Stimulated activated memory B cell treated with anti-CD40 and anti-IgM and Interleukin-4, amounts not matched to agents 10 μg/mL and 1 μg/mL and 100 μg/mL, for 72 hours (primary cell): ENCODE measurements around the gene KRTAP10-3.
A peak's percentile ranks its signal among the peaks of the same experiment; 100 is the strongest.
"Not testable (repeated sequence)": the region's sequence is repeated elsewhere in the genome, so short reads cannot be mapped to it uniquely, and the experiment has no call there.

Source experiments
- ATAC-seq: fragments of 150-1000 bp; cut with Tn5 transposase; 2 replicates; pipeline ENCODE4 v1.10.0; 2021
- H3K27ac Mint-ChIP-seq: one replicate; pipeline ENCODE4 v1.8.0; 2022; ENCODE audit warnings: mild to moderate bottlenecking, mixed read lengths
- H3K27me3 Mint-ChIP-seq: one replicate; pipeline ENCODE4 v1.8.0; 2022; ENCODE audit warnings: mixed read lengths
- H3K36me3 Mint-ChIP-seq: one replicate; pipeline ENCODE4 v1.8.0; 2022; ENCODE audit warnings: mixed read lengths
- H3K4me1 Mint-ChIP-seq: one replicate; pipeline ENCODE4 v1.8.0; 2022; ENCODE audit warnings: mixed read lengths
- H3K4me3 Mint-ChIP-seq: one replicate; pipeline ENCODE4 v1.8.0; 2022; ENCODE audit warnings: mild to moderate bottlenecking, moderate library complexity, mixed read lengths
- H3K9me3 Mint-ChIP-seq: one replicate; pipeline ENCODE4 v1.8.0; 2022; ENCODE audit warnings: mixed read lengths

The KRTAP10-3 gene

GRCh38 chr21:44593598-44594405 is 35.2 kb upstream of the KRTAP10-3 start:
- H3K4me3 Mint-ChIP-seq = no peak overlapping the region
- ATAC-seq = no peak
- H3K27ac Mint-ChIP-seq = no peak overlapping the region

DNA sequence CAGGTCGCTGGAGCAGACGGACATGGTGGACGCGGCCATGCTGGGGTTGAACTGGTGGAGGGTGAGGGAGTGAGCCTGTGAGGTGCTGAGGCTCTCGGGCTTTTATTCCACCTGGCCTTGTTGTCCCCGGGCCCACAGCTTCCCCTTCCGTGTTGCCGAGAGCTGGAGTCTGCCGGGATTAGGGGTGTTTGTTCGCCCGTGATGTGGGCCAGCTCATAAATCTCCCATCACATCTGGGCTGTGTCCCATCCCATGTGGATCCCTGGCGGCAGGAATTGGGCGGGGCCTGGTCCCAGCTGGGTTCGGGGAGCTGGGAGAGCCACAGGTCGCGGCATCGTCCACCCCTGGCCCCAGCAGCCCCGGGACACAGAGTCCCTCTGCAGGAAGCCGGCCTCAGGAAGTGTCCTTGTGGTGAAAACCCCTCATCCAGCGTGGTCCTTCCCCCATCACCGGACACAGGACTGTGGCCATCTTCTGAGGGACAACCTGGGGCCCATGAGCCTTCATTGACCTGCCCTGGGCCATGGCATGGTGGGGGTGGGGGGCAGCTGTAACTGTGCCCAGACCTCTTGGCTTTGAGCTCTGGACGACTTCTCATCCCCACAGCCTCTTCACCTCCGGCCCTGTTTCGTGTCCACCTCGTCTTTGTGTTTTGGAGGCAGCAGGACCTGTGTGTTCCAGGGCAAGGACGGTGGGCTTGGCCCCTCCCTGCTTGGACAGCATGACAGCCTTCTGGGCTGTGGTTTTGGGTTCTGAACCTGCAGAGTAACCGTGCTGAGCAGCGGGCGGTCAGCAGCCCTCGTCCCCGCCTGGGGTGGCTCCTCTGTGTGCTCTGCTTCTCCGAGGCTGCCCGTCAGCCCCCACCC is 34.1 kb upstream of the KRTAP10-3 start, which contains the start of gene KRTAP10-6:
Gene KRTAP10-6, minus strand, starts transcription at position 60 of the 866 bp plus-strand sequence. Its CDS starts 21 bp downstream, at position 39.
- peaks cover 37% of the 10 kb centered on the region for H3K27me3 Mint-ChIP-seq
- H3K4me1 Mint-ChIP-seq = no peaks in the 10 kb centered on the region
- no peak within 1 kb of the TSS for H3K4me3 Mint-ChIP-seq
- no peak for ATAC-seq
- no peaks in the 10 kb centered on the region for H3K36me3 Mint-ChIP-seq
- no peaks in the 10 kb centered on the region for H3K9me3 Mint-ChIP-seq
- H3K27ac Mint-ChIP-seq = no peak within 1 kb of the TSS

More at GRCh38 chr21:44593598-44594405, 35.2 kb upstream of the KRTAP10-3 start:
- H3K9me3 Mint-ChIP-seq = peaks cover 6% of the 10 kb centered on the region
- no peaks in the 10 kb centered on the region for H3K4me1 Mint-ChIP-seq
- H3K36me3 Mint-ChIP-seq = peaks cover 2% of the 10 kb centered on the region
- H3K27me3 Mint-ChIP-seq = peaks cover 47% of the 10 kb centered on the region

- not testable (repeated sequence) for ATAC-seq, H3K27ac Mint-ChIP-seq, H3K4me3 Mint-ChIP-seq, H3K9me3 Mint-ChIP-seq, H3K36me3 Mint-ChIP-seq, H3K4me1 Mint-ChIP-seq
- H3K27me3 Mint-ChIP-seq = peaks cover 41% of the 10 kb centered on the region
Measured at GRCh38 chr21:44591801-44592130, 33.2 kb upstream of the KRTAP10-3 start.

GRCh38 chr21:44590897-44591800 is 32.6 kb upstream of the KRTAP10-3 start:
- not testable (repeated sequence) for H3K36me3 Mint-ChIP-seq, H3K27ac Mint-ChIP-seq, H3K4me3 Mint-ChIP-seq, H3K4me1 Mint-ChIP-seq, H3K9me3 Mint-ChIP-seq
- ATAC-seq = peak; percentile 21
- peaks cover 47% of the 10 kb centered on the region for H3K27me3 Mint-ChIP-seq

GRCh38 chr21:44590311-44590721 is 31.7 kb upstream of the KRTAP10-3 start:
- H3K9me3 Mint-ChIP-seq = peaks cover 4% of the 10 kb centered on the region
- H3K4me3 Mint-ChIP-seq = no peak overlapping the region
- ATAC-seq = peak; percentile 34
- H3K27ac Mint-ChIP-seq = no peak overlapping the region
- H3K4me1 Mint-ChIP-seq = no peaks in the 10 kb centered on the region
- H3K27me3 Mint-ChIP-seq = peaks cover 55% of the 10 kb centered on the region
- H3K36me3 Mint-ChIP-seq = no peaks in the 10 kb centered on the region

DNA sequence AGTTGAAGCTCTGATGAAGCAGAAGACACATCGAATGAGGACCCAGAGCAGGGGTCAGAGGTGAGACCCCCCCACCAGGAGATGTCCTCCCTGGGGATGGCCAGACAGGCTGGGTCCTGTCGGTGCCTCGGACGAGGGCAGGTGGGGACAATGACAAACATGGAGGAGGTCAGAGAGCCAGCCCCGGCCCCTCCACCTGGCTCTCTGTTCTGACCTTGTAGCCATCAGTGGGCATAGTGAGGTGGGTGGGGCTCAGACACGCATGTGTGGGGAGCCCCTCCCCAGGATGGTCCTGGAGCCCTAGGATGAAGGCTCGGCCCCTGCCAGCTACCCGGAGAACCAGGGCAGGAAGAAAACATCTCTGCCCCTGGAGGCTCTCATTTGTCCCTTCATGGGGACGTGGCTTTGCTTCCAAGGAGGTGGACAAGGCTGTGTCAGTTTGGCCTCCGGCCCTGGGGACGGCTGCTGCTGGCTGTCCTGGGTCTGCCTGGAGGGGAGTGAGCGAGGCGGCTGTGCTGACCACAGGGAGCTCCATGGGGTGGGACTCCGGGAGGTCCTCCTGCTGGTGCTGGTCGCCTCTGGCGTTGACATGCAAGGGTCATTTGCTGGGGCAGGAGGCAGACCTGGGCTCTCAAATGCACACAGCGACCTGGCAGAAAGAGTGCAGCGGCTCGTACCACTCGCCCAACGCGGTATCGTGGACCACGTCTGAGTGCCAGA is 31.2 kb upstream of the KRTAP10-3 start:
- H3K27me3 Mint-ChIP-seq = peaks cover 61% of the 10 kb centered on the region
- no peak overlapping the region for H3K27ac Mint-ChIP-seq
- no peaks in the 10 kb centered on the region for H3K36me3 Mint-ChIP-seq
- no peaks in the 10 kb centered on the region for H3K4me1 Mint-ChIP-seq
- H3K9me3 Mint-ChIP-seq = peaks cover 5% of the 10 kb centered on the region
- no peak overlapping the region for H3K4me3 Mint-ChIP-seq
- peak; percentile 21 for ATAC-seq

DNA sequence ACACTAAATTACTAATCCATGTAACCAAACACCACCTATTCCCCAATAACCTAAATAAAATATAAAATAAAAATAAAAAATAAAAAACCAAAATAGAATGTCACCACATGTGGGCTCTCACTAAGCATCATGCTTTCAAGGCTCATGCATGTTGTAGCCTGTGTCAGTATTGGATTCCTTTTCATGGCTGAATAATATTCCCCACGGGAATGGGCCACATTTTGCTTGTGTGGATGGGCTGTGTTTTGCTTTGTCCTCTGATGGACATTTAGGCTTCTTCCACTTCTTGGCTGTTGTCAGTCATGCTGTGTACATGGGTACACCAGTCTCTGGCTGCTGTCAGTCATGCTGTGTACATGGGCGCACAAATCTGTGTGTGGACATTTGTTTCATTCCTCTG is 30.5 kb upstream of the KRTAP10-3 start:
- no peak overlapping the region for H3K4me3 Mint-ChIP-seq
- H3K27ac Mint-ChIP-seq = no peak overlapping the region
- peaks cover 5% of the 10 kb centered on the region for H3K9me3 Mint-ChIP-seq
- no peaks in the 10 kb centered on the region for H3K4me1 Mint-ChIP-seq
- peaks cover 67% of the 10 kb centered on the region for H3K27me3 Mint-ChIP-seq
- no peaks in the 10 kb centered on the region for H3K36me3 Mint-ChIP-seq
- ATAC-seq = no peak

- H3K36me3 Mint-ChIP-seq = peaks cover 13% of the 10 kb centered on the region
- no peak overlapping the region for H3K4me3 Mint-ChIP-seq
- peaks cover 17% of the 10 kb centered on the region for H3K9me3 Mint-ChIP-seq
- peaks cover 74% of the 10 kb centered on the region for H3K27me3 Mint-ChIP-seq
- H3K27ac Mint-ChIP-seq = no peak overlapping the region
- no peak for ATAC-seq
- H3K4me1 Mint-ChIP-seq = no peaks in the 10 kb centered on the region
Measured at GRCh38 chr21:44585892-44586291, 27.3 kb upstream of the KRTAP10-3 start.

DNA sequence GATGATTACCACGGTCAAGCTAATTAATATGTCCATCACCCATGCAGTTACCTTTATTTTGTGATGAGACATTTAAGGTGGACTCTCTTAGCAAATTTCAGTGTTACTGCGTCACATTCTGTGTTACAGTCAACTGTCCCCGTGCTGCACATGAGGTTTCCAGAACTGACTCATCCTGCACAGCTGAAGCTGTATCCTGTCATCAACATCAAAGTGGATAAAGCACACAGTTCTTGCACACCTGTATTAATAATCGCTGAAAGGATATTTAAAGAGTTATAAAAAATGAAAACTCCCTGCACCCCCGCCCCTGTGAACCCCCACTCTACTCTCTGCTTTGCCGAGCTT is 25.2 kb upstream of the KRTAP10-3 start:
- no peak for ATAC-seq
- H3K36me3 Mint-ChIP-seq = peaks cover 19% of the 10 kb centered on the region
- H3K27me3 Mint-ChIP-seq = peaks cover 72% of the 10 kb centered on the region
- H3K27ac Mint-ChIP-seq = no peak overlapping the region
- peaks cover 21% of the 10 kb centered on the region for H3K9me3 Mint-ChIP-seq
- no peak overlapping the region for H3K4me3 Mint-ChIP-seq
- no peaks in the 10 kb centered on the region for H3K4me1 Mint-ChIP-seq

GRCh38 chr21:44583089-44583799 is 24.6 kb upstream of the KRTAP10-3 start:
- no peaks in the 10 kb centered on the region for H3K4me1 Mint-ChIP-seq
- peaks cover 19% of the 10 kb centered on the region for H3K36me3 Mint-ChIP-seq
- no peak overlapping the region for H3K27ac Mint-ChIP-seq
- no peak overlapping the region for H3K4me3 Mint-ChIP-seq
- H3K27me3 Mint-ChIP-seq = peaks cover 72% of the 10 kb centered on the region
- no peak for ATAC-seq
- peaks cover 22% of the 10 kb centered on the region for H3K9me3 Mint-ChIP-seq

DNA sequence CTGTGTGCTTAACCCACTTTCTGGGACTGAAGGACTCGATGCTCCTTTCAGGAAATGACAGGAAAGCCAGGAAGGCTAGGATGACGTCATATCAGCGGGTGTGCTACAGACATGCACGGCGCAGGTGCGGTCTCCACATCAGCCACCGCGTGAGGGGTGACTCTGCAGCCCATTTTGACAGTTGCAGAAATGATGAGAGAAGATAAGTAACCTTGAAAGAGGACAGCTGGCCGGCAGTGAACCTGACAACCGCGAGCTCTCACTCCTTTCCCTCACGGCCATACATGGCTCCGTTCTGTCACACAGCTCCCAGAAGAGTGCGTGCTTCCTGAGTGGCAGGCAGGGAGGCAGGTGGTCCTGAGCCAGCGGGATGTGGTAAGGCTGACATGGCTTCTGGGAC is 23.5 kb upstream of the KRTAP10-3 start:
- H3K27me3 Mint-ChIP-seq = peaks cover 64% of the 10 kb centered on the region
- ATAC-seq = no peak

GRCh38 chr21:44581158-44581557 is 22.6 kb upstream of the KRTAP10-3 start:
- Mint-ChIP-seq H3K4me3 (no peak overlapping the region), H3K4me1 (no peaks in the 10 kb centered on the region), H3K27me3 (peaks cover 55% of the 10 kb centered on the region), H3K9me3 (peaks cover 34% of the 10 kb centered on the region), H3K27ac (no peak overlapping the region), H3K36me3 (peaks cover 19% of the 10 kb centered on the region)
- no peak for ATAC-seq

More for the DNA sequence above, 23.5 kb upstream of the KRTAP10-3 start:
- Mint-ChIP-seq H3K4me3 (no peak overlapping the region), H3K36me3 (peaks cover 19% of the 10 kb centered on the region), H3K4me1 (no peaks in the 10 kb centered on the region), H3K9me3 (peaks cover 31% of the 10 kb centered on the region), H3K27ac (no peak overlapping the region)

DNA sequence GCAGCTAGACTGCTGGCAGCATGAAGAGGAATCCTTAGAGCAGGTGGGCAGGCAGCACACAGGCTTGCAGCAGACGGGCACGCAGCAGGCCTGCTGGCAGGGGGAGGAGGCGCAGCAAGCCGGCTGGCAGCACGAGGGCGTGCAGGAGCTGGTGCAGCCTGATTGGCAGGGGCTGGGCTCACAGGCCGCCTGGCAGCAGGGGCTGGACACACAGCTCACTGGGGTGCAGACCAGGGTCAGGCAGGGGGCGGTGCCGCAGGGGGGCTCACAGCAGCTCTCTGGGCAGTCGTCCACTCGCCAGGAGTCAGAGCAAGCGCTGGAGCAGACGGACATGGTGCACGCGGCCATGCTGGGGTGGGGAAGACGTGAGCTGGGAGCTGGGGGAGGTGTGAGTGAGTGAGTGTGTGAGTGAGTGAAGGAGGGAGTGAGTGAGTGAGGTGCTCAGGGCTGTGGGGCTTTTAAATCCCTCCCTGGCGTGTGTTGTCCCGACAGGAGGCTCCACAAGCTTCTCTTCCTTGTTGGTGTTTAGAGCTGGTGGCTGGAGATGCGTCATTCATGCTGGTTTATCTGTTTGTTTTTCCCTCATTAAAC is 21.7 kb upstream of the KRTAP10-3 start, which contains the start of gene KRTAP10-5:
Gene KRTAP10-5, minus strand, starts transcription at position 374 of the 591 bp plus-strand sequence. Its CDS starts 26 bp downstream, at position 348.
- not testable (repeated sequence) for H3K4me3 Mint-ChIP-seq, H3K27ac Mint-ChIP-seq, ATAC-seq, H3K4me1 Mint-ChIP-seq
- H3K36me3 Mint-ChIP-seq = peaks cover 23% of the 10 kb centered on the region
- peaks cover 37% of the 10 kb centered on the region for H3K9me3 Mint-ChIP-seq
- H3K27me3 Mint-ChIP-seq = peaks cover 55% of the 10 kb centered on the region

DNA sequence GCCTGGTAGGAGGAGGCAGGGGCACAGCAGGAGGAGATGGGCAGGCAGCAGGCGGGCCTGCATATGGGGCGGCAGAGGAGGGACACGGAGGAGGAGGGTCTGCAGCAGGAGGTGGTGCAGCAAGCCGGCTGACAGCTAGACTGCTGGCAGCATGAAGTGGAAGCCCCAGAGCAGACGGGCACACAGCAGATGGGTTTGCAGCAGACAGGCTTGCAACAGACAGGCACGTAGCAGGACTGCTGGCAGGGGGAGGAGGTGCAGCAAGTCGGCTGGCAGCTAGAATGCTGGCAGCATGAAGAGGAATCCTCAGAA is 21.2 kb upstream of the KRTAP10-3 start:
- H3K36me3 Mint-ChIP-seq = peaks cover 23% of the 10 kb centered on the region
- H3K9me3 Mint-ChIP-seq = peaks cover 36% of the 10 kb centered on the region
- no peak for ATAC-seq
- peaks cover 55% of the 10 kb centered on the region for H3K27me3 Mint-ChIP-seq
- peaks cover 4% of the 10 kb centered on the region for H3K4me1 Mint-ChIP-seq
- H3K4me3 Mint-ChIP-seq = no peak overlapping the region
- no peak overlapping the region for H3K27ac Mint-ChIP-seq
